Kasumi-1 (cell line): Measurements from ENCODE around the gene FAM217B.
"Not testable (repeated sequence)": the region's sequence is repeated elsewhere in the genome, so short reads cannot be mapped to it uniquely, and the experiment has no call there.

Experiments used
- DNase-seq, 2 experiments: peaks; one replicate each; lab custom pipeline; 2025; lab: John Stamatoyannopoulos, UW

Gene FAM217B

GRCh38 chr20:59938696-59939051, 1.5 kb upstream of the FAM217B start:
- no peak for DNase-seq

- DNase-seq, result no peak
Measured at GRCh38 chr20:59939052-59939878, 924 bp upstream of the FAM217B start.

DNA sequence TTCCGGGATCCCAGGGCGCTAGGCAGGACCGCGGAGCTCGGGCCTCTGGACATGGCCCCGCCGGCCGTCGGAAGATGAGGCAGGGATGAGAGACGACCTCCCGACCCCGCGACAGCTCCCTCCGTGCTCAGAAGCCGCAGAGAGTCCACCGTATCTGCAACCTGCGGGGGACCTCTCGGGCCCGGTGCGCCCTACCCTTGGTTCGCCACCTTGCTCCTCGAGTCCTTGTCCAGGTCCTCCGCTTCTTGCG, 385 bp upstream of the FAM217B start:
- DNase-seq, result no peak

- no peak for DNase-seq
Measured at GRCh38 chr20:59940956-59941294, 736 bp downstream of the FAM217B start.

GRCh38 chr20:59942245-59942644, 2.1 kb downstream of the FAM217B start:
- no peak for DNase-seq

GRCh38 chr20:59944726-59945125, 4.5 kb downstream of the FAM217B start:
- DNase-seq, result no peak

GRCh38 chr20:59945175-59945574, 5.0 kb downstream of the FAM217B start:
- no peak for DNase-seq

- no peak for DNase-seq
Measured at GRCh38 chr20:59945731-59946130, 5.5 kb downstream of the FAM217B start.

GRCh38 chr20:59947376-59947775, 7.2 kb downstream of the FAM217B start:
- DNase-seq, result no peak

- peak; percentile 27 to 37 for DNase-seq
Measured at GRCh38 chr20:59948212-59948611, 8.0 kb downstream of the FAM217B start.

GRCh38 chr20:59948828-59949720, 8.9 kb downstream of the FAM217B start:
- peak; percentile 56 to 81 for DNase-seq

- no peak for DNase-seq
Measured at GRCh38 chr20:59949911-59950310, 9.7 kb downstream of the FAM217B start.

DNA sequence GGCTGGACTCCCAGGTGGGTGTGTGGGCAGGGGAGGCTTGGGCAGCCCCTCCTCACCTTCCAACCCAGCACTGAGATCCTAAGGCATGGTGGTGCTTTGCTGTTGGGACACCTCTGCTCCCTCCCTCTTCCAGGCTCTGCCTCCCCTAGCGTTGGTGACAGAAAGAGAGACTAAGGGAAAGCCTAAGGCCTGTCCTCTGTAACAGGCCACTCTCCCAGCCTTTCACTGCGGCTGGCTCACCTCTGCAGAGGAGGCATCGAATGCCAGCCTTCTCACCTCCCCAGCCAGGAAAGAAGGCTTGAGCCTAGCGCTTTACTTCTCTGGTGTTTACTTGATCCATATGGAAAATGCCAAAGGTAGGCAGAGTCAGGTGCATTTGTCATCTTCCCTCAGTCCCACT, 14.5 kb downstream of the FAM217B start:
- no peak for DNase-seq

GRCh38 chr20:59955131-59955796, 15.1 kb downstream of the FAM217B start:
- peak; percentile 84 to 94 for DNase-seq

DNA sequence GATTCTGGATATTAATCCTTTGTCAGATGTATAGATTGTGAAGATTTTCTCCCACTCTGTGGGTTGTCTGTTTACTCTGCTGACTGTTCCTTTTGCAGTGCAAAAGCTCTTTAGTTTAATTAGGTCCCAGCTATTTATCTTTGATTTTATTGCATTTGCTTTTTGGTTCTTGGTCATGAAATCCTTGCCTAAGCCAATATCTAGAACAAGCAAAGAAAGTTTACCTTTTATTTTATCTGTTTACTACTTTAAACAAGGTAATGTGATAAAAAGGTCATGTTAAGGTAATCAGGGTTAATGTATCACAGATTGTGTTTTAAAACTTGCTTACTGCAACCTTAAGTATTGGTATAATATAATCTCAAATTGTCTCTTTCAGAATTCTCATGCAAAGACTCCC, 17.4 kb downstream of the FAM217B start:
- not testable (repeated sequence) for DNase-seq

DNA sequence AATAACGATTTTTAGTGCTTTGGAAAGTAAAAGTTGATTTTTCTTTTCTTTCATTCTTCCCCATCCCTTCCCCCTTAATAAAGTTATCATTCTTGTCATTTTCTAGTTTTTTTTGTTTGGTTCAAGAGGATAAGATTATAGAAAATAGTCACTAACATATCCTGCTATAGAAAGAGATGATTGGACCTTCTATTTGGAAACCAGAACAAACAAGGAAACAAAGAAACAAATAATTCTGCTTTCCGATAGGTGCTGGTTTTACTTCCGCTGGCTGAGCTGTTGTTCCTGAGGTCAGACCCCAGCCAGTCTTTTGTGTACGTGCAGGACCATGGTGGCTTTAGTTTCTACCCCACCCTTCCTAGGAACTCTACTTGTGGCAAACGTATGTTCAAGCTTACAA, 17.9 kb downstream of the FAM217B start, which contains the start of gene CDH26:
CDH26 (plus strand) TSS at position 301 of the 400 bp plus-strand sequence. CDS start 304 bp downstream, outside the sequence.
- DNase-seq, result no peak

GRCh38 chr20:59958626-59959025, 18.4 kb downstream of the FAM217B start:
- no peak for DNase-seq

GRCh38 chr20:59961423-59961822, 21.2 kb downstream of the FAM217B start:
- no peak for DNase-seq

DNA sequence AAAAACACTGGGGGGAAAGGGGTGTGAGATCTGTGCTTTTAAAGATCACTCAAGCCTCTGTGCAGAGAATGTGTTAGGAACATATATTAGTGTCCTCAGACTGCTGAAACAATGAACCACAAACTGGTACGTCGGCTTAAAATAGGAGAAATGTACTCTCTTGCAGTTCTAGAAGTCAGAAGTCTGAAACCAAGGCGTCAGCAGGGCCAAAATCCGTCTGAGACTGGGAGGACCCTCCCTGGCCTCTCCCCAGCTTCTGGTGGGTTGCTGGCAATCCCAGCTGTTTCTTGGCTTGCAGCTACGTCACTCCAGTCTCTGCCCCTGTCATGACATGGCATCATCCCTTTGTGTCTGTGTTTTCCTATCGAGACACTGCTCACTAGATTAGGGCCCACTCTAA, 22.0 kb downstream of the FAM217B start:
- no peak for DNase-seq

GRCh38 chr20:59966428-59966827, 26.2 kb downstream of the FAM217B start:
- DNase-seq, result no peak

GRCh38 chr20:59971428-59971827, 31.2 kb downstream of the FAM217B start:
- no peak for DNase-seq

DNA sequence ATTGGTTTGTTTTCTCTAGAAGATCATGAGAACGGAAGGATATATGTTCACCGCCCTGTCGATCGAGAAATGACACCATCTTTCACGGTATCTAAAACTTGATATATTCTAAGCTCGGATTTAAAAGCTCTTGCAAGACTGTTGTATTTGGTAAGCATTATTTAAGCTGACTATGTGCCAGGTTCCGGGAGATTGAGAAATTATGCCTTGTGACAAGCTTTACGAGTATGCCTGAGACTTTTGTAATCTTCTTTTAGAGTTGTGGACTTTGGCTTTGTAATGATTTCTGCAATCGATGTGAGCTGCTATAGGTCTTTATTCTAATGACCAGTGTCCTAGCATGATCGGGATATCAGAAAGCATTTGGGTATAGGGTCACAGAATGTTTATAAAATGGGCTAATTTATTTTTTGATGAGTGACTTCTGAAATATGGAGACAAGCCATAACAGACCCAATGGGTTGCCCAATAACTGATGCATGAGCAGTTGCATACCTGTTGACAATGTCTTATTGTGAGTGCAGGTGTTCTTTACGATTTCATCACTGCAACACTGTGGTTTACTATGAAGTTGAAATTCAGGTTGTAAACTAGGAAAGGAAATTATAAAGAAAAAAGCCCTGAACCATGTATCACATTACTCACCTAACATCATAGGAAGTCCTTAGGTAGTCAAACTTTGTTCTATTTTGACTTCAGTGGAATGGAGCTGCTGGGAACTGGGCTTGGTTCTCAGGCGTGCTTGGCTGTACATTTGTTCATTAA, 32.0 kb downstream of the FAM217B start:
- no peak for DNase-seq
